Sigmoid colon (tissue), 4 donors: ENCODE measurements around the gene NGFR.

Experiments
- CTCF ChIP-seq, 4 experiments: fragments of 450-650 bp in 3 of 4; fragments of 200-600 bp in 1 of 4; IDR thresholded peaks; one replicate each; pipeline ENCODE4 v1.5.1; 2016 to 2019; ENCODE audit warnings: antibody characterized with exemption in 4 of 4, mild to moderate bottlenecking in 3 of 4, moderate library complexity in 2 of 4
- POLR2A ChIP-seq, 2 donors: fragments of 450-650 bp; IDR thresholded peaks; one replicate each; pipeline ENCODE4 v1.6.1; 2016; ENCODE audit warnings: antibody characterized with exemption in 2 of 2, mild to moderate bottlenecking in 2 of 2, moderate library complexity in 2 of 2
- POLR2AphosphoS5 ChIP-seq, 4 donors: sonication (generic); formaldehyde crosslinking; IDR thresholded peaks; one replicate each; pipeline ENCODE4 v1.6.1; 2017; ENCODE audit warnings: antibody characterized with exemption in 4 of 4

DNA sequence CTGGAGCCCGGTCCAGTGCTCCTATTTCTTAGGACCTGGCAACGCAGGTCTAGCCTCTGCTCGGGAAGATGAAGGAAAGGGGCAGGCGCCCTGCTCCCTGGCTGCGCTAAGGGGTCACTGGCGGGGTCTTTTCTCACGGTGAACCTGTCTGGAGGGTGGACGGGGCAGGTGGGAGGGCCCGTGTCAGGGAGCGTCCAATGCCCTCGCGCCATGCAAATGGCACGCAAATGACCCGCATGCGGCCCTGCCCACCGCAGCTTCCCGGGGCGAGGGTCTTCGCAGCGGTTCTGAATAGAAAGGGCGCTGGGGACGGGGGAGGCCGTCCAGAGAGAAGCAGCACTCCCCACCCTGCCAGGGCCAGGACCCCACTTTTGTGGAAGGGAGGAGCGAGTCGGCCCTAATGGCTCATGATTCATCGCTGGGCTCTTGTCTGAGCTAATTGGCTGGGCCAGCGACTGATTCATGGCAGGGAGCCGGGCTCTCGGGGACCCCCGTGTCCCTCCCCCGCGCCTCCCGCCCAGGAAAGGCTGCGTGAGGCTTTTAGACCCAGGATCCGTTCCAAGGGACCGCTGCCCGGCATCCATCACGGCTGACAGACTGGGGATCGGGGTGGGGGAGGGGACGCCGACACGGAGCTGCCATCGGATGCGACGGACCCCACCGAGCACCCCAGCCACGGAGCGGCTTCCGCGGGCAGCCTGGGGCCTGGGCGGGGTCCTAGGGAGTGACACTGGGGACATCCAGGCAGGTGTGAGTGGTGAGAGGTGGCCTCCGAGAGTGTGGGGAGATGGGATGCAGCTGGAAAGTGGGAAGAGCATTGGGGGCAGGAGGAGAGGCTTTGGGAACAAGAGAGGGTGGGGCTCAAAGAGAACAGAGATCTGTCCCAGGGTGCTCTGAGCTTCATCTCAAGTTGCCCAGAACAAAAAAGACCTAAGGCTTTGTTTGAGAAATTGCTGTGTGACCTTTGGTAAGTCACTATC, 25.0 kb upstream of the NGFR start:
- TF ChIP-seq CTCF (IDR thresholded peaks at IDR 0.05) (no peak), POLR2AphosphoS5 (IDR thresholded peaks at IDR 0.05) (no peak), POLR2A (IDR thresholded peaks at IDR 0.05) (no peak)
